Fibroblast of lung (primary cell): Measurements from ENCODE around the gene DAGLA.

Source experiments
- CTCF ChIP-seq, 2 donors: IDR thresholded peaks in 1 of 2; conservative IDR thresholded peaks in 1 of 2; 1 replicate in 1 of 2; 2 replicates in 1 of 2; pipeline ENCODE4 v1.5.1; 2011 to 2012; ENCODE audit warnings: low read length in 2 of 2, control low read depth in 1 of 2, inconsistent platforms in 1 of 2, low read depth in 1 of 2, mild to moderate bottlenecking in 1 of 2
- EZH2 ChIP-seq: IDR thresholded peaks from 2 replicates; pipeline ENCODE4 v1.5.1; 2012; ENCODE audit warnings: low read length, control low read depth, mild to moderate bottlenecking; ENCODE audit errors: missing control alignments

GRCh38 chr11:61768376-61769076 lies 88.3 kb downstream of the DAGLA start:
- TF ChIP-seq CTCF (conservative IDR thresholded peaks at IDR 0.05 in 1 of 2, IDR thresholded peaks at IDR 0.05 in 1 of 2; ENCODE audit: low read depth in 1 of 2, low read length in 2 of 2) (no peak), EZH2 (no peak)
